Stomach (tissue), 4 donors: ENCODE measurements around the gene LAMB3.

ENCODE experiments used
- CTCF ChIP-seq, 7 experiments: fragments of 450-650 bp in 4 of 7; fragments of 200-600 bp in 3 of 7; sonication (generic) in 3 of 7; IDR thresholded peaks; one replicate each; pipeline ENCODE4 v1.5.1; 2016 to 2019; ENCODE audit warnings: antibody characterized with exemption in 7 of 7, control low read depth in 2 of 7, mild to moderate bottlenecking in 1 of 7
- EP300 ChIP-seq: sonication (generic); formaldehyde crosslinking; IDR thresholded peaks from one replicate; pipeline ENCODE4 v1.6.1; 2017; ENCODE audit warnings: antibody characterized with exemption
- POLR2A ChIP-seq, 4 donors: fragments of 450-650 bp; IDR thresholded peaks; one replicate each; pipeline ENCODE4 v1.6.1; 2016; ENCODE audit warnings: antibody characterized with exemption in 4 of 4, control low read depth in 2 of 4, mild to moderate bottlenecking in 1 of 4, moderate library complexity in 1 of 4
- POLR2AphosphoS5 ChIP-seq, 3 donors: sonication (generic); formaldehyde crosslinking; IDR thresholded peaks; one replicate each; pipeline ENCODE4 v1.6.1; 2016; ENCODE audit warnings: antibody characterized with exemption in 3 of 3

GRCh38 chr1:209570743-209571142 is 81.5 kb downstream of the LAMB3 start:
- TF ChIP-seq CTCF (IDR thresholded peaks at IDR 0.05): no peak
- no peak for TF ChIP-seq EP300
- TF ChIP-seq POLR2A (IDR thresholded peaks at IDR 0.05): no peak
- TF ChIP-seq POLR2AphosphoS5 (IDR thresholded peaks at IDR 0.05): no peak
